HG03060 (cell line): Measurements from ENCODE around the gene ADGRG6.

Experiments used
- ATAC-seq: cut with Tn5 transposase; IDR thresholded peaks from one replicate; pipeline ENCODE4 v1.9.1; 2021; ENCODE audit warnings: low read depth, moderate number of reproducible peaks; ENCODE audit not compliant: unreplicated experiment

ADGRG6 gene

DNA sequence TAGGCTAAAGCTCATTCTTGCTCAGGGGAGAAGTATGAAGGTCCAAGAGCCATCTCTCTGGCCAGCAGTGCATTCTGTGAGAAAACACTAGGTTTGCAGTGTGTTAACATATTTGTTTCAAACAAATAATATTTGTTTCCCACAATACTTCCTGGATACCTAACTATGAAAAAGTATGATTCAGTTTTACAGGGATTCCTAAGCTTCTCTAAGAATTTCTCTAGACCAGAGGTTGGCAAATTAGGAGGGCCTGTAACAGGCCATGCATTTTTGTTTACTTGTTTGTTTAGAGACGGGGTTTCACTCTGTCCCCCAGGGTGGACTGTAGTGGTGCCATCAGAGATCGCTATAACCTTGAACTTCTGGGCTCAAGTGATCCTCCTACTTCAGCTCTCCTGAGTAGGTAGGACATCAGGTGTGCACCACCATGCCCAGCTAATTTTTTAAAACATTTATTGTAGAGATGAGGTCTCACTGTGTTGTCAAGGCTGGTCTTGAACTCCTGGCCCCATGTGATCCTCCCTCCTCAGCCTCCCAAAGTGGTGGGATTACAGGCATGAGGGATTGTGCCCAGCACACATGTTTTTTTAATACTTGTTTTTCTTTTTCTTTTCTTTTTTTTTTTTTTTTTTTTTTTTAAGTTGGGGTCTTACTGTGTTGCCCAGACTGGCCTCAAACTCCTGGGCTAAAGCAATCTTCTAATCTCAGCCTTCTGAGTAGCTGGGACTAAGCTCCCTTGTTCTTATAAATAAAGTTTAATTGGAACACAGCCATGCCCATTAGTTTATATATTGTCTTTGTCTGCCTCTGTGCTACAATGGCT, 71.7 kb downstream of the ADGRG6 start:
- ATAC-seq: no peak

DNA sequence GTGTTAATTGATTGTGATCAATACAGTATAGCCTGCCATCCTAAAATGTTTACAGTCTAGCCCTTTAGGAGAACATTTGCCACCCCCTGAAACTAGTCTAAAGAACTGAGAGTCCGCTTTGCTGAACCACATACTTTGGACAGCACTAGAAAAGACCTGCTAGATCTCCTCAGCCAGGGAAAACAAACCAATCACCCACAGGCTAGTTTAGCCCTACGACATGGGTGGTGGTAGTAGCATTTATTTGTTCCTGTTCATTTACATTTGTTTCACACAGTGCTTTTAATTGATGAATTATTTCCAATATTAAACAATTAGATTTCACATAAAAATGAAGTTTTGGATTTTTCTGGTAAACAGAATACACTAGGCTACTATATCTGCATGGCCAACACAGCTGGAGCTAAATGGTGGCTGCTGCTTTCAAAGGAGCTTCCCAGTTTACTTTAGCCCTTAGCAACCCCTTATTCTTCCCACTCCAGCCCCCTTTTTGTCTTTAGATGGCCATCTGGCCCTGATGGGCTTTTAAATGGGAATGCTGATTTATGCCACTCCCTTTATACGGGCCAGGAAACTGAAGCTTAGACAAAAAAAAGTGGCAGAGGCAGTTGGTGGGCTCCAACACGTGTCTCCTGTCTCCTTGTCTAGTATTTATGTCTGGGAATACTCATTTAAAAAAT, 72.4 kb downstream of the ADGRG6 start:
- no peak for ATAC-seq

DNA sequence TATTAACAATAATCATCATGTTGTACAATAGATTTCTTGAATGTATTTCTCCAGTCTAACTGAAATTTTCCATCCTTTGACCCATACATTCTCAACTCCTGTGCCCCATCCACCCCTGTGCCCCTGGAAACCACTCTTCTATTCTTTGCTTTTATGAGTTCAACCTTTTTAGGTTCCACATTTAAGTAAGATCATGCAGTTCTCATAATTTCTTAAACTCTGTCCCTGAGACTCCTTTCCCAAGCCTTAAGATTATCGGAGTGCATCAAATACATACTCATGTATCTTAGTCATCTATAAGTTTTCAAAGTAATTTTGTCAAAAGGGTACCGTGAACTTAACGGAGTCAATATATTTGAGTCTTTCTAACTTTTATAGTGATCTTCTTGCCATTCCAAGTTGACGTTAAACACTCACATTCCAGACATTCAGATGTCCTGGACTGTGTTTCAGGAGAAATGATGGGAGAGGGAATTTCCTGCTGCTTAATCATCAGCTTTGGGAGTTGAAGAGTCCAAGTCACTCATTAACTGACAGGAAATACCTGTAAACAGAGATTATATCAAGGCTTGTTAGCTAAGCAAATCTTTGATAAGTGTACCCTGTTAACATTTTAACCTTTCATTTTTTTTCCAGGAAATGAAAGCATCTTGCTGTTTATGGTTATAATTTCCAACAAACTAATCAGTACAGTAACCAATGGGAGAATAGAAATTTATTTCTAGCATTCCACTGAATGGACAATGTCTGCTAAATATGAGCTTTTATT, 73.3 kb downstream of the ADGRG6 start:
- no peak for ATAC-seq

DNA sequence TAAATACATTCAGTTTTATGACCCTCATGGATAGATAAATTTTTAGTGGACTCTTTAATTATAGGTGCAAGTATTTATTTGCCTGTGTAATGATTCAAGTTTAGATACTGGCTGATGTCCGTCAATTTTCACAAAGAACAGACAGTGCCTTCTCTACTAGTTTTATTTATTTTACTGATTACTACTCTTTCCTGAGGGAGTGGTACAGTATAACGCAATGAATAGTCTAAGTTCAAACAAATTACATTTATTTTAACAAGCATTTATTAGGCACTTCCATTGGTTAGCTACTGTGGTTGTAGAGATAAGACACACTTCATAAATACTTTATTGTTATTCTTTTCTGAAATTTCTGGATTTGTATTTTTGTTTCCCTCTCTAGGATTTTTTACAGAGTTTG, 74.3 kb downstream of the ADGRG6 start:
- no peak for ATAC-seq

DNA sequence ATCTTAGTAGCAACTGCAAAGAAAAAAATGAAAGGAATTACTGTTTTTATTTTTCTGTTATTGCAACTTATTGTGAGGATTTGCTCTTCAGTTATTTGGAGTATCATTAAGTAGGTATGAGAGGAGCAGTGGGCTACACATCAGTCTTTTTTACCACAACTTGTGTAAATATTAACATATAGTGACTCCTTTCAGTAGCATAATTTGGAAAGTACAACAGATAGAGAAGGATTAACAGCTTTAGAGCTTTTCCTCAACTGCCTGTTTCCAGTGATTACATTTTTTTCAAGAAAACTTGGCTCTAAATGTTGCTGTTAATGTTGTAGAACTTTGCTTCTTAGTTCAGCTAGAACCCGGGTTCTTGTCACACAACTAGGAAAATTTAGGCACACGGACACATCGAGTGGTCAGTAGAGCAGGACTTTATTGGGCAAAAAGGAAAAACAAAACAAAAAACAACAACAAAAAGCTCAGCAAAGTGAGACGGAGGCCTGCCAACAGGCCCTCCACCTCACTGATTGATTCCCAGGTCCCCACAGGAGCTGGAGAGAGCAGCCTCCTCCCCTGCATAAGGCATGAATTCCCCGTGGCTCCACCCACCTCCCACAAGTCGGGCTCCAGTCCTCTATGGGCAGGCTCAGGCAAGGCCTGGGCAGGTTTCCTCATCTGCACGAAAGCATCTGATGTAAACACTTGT, 75.1 kb downstream of the ADGRG6 start:
- no peak for ATAC-seq

DNA sequence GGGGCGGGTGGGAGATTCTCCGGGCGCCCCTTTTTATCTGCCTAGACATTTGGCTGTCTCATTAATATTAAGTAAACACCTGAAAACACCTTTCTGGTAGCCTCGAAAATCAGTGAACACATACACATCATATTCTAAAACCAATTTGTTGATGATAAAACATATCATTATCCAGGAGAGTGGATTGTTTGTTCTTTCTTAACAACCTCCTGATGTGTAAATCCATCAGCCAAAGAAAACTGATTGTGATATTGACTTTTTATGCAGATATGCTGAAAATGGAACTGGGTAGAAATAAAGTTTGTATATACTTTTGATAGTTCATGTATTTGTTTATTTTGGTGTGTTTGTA, 75.7 kb downstream of the ADGRG6 start:
- ATAC-seq: no peak

DNA sequence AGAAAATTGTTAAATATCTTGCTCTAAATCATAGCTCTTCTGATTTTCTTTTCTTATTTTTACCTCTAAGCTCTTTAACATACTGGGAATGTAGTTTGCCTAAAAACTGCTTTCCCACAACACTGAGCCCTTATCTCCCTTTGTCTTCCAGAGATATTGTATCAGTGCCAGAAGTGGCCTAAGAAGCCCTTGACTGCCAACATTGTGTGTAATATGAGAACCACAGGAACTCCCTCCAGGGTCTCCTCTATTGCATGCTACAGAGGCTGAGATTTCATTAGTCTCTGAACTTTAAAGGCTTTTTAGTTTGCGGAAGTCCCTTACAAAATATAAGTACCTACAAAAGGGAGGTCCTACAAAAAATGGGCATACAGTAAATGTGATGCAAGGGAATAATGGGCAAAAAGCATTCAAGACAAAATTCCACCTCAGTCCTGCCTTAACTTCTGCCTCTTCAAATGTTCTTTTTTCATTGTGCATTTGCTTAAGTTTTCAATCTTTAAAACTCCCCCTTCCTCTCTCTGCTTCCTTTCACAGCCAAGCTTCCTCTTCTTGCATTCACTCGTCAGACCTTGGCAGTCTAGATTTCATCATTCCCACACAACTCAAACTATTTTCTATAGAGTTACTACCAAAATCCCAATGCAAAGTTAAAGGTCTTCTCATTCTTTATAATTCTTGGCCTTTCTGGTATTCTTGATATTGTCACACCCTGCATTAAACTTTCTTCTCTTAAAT, 76.5 kb downstream of the ADGRG6 start:
- no peak for ATAC-seq

DNA sequence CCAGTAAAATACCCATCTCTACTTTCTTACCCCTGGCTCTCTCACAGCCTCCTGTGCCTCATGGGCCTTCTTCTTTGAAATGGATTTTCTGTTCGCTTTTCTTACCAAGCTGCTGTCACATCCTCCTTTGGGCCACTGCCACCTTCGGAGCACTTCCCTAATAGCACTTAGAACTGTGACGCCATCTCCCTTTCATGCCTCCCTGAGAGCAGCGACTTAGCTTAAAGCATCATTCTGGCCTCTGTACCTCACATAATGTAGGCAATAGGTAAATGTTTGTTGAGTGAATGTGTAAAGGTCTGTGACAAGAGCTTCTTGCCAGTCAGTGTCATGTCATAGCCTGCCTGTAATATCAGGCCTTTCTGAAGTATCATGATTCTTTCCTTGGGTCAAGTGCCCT, 78.8 kb downstream of the ADGRG6 start:
- no peak for ATAC-seq

DNA sequence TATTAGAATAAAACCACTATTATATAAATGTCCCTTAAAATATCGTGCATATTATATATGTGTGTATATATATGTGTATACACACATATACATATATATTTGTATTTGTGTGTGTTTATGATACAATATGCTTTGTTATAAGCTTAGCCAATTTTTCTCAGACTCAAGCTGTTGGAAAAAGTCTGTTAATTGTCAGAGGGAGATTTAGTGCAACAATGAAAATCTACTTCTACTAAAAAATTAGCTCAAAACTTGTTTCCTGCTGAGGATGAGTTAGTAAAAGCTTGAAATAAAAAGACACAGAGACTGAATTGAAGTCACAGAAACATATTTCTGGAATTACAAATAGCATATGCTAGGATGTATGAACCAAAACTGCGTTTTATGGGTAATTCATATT, 79.4 kb downstream of the ADGRG6 start:
- no peak for ATAC-seq

DNA sequence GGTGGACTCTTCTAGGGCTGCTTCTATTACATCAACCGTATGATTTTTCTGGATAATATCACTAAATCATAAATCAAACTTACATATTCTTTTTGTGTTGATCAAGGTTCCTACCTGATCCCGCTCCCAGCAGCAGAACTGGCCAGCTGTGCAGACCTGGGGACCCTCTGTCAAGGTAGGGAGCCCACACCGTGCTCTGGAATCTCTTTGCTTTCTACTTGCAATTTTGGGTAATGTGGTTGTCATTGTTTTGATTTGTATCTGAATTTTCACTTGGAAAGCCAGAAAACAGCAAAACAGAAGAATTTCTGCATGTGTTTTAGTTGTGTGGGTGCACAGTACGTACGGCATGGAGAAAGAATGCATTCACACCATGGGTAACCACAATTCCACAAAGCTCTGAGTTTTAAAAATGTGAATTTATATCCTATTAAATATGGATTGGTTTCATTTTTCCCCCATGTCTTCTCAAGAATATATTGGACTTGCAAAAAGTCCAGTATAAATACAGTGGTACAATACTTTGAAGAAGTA, 80.1 kb downstream of the ADGRG6 start:
- no peak for ATAC-seq

DNA sequence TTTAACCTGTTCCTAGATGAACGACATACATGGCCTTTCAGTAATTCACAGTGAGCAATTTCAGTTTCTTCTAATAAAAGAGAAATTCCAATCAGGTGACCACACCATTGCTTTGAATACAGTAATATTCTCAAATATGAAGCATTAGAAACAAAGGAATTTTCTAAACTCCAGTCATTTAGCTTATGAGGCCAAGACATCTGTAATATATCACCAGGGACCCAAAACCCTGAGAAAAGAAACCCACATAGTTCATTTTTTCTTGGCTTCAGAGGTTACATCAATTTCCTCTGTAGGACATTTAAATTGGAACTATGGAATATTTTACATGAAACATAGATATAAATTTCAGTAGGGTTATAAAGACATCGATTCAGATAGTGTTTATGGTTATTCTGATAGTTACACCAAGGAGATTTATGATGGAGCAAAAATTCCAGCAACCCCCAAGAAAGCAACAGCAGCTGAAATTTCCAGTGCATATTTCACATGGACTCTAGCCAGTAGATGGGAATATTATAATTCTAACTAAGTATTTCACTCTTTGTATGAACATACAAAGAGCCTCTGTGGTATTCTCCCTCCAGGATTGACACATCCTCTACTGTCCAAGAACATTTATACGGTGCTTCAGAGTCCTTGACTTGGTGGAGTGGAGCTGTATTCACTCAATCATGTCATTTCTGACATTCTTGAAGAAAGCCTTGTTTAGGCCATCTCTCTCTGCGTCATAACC, 82.9 kb downstream of the ADGRG6 start:
- ATAC-seq: no peak

DNA sequence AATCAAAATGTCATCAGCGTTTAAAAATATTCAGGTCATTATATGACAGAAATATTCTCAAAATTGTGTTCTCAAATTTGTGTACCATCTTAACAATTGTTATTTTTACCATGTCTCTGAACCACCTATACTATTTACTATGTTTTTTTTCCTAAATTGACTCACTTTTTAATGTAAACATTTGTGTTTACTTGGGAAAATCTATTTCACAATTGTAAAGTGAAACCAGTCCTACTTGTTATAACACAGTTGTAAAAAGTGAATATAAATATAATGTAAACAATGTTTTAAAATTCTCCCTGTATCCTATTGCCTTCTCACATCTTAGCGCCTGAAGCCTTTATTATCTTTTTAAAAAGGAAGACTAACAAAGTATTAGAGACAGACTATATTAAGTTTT, 83.5 kb downstream of the ADGRG6 start:
- ATAC-seq: no peak

DNA sequence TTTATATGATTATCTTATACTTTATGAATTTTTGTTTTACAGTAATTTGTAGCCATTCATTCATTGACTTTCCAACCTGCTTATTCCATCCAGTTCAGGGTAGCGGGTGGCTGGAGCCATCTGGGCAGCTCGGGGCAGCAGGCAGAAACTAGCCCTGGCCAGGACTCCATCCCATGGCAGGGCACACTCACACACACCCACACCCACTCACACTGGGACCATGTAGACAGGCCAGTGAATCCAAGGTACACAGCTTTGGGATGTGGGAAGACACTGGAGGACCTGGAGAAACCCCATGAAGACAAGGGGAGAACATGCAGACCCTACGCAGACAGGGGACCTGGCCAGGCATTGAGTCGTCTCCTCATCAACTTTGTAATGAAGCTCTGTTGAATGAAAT, 84.8 kb downstream of the ADGRG6 start:
- ATAC-seq: no peak

DNA sequence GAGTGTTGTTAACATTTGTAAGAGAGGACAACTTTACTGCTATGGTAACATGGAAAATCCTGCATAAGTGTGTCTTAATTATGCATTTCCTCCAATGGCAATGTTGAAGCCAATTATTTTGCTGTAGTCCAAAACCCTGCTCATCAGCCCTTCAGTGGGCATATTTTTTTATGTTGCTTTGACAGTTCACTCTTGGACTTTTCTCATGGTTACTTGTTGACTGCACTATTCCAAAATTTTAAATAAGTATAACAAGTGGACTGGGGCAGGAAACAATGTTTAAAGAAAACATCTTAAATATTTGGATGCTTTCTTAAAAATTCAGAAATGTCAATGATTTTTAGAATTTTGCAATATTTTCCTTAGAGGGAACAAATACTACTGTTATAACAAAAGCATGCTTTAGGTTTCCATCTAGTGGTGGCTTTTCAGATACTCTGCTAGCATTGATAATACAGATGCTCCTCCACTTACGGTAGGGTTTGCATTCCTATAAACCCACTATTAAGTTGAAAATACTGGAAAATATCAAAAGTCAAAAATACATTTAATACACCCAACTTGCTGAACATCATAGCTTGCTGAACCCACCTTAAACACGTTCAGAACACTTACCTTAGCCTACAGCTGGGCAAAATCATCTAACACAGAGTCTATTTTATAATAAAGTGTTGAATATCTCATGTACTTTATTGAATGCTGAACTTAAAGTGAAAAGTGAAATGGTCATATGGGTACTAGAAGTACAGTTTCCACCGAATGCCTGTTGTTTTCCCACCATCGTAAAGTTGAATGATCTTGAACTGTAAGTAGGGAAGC, 86.4 kb downstream of the ADGRG6 start:
- peak; percentile 65 for ATAC-seq

DNA sequence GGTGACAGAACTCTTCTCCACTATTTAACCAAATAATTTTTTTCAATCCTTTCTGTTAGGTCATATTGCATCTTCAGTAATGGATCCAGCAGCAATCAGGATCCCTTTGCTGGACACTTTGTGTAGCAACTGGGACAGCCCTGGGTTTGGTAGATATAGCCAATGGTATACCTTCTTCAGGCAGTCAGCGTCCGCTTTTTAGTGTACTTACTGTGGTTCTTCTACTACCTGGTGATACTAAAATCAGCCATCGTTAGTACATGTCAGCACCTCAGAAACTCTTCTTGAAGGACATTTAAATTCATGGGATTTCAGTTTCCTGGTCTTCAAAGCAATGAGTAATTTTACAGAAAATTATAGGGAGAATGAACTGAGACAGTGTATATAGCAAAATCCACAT, 93.5 kb downstream of the ADGRG6 start:
- peak; percentile 4 for ATAC-seq

DNA sequence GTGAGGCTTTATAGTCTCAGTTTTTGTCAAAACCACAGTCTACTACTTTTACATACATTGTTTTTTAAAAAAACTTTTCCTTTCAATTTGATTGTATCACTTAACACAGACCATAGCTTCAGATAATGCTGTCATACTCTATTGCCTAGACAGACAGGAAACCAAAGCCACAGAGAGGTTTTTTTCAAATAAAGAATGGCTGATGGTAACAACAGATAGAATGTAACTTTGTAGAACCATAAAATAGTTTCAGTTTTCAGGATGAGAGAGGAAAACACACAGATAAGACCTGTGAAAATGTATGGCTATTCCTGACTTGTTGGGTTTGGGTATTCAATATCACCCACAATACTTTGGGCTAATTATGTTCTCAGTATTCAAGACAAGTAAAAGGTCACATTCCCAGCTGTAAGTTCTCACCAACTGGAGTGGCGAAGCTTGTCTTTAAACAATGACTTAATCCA, 94.0 kb downstream of the ADGRG6 start:
- ATAC-seq: peak; percentile 97

DNA sequence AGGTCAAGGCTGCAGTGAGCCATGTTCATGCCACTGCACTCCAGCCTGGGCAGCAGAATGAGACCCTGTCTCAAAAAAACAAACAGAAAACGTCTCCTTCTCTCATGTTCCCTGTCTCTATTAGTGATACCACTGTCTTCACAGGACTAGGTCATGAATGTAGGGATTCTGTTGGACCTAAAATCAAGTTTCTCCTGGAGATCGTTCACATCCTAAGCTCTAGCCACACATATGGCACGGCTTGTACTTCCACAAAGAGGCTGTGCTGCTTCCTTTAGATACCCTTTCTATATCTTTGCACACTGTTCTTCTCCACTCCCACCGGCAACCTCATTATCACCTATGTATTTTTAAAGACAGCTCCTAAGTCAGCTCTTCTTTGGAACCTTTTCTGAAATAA, 96.5 kb downstream of the ADGRG6 start:
- ATAC-seq: no peak

DNA sequence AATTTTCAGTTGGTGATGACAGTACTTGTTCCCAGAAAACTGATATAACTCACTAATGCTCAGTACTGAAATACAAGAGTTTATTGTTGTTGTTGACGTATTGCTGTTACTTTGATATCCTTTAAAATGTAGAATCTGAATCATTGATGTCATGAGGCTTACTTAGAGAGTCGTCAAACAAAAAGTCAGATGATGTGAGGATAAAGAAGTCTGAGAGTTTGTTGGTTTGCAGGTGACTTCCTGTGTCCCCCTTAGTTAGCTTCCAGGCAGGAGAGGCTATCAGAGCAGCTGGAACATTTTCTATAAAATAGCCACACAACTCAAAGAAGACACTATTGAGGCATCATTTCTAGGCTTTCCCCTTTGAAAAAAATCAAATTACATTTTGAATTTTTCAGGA, 97.9 kb downstream of the ADGRG6 start:
- no peak for ATAC-seq
